ENCODE data around the gene SLC51B. TPM values are rescaled to one million over a fixed set of nuclear protein-coding genes. Genes with fewer than 3 reads are reported as not detected.

SLC51B gene
- total RNA-seq, 8 experiments from 2014 or later: 0.27 to 3.1 (median 1.3) TPM; not detected in 3

- Histone ChIP-seq H3K4me3 (no peak overlapping the region), H3K27ac (no peak overlapping the region), H3K4me1 (replicated peaks in 1 of 2) (peaks cover 3 to 8% of the 10 kb centered on the region in 2 donors)
- ATAC-seq (replicated peaks in 6 of 8): no peak
- 20 to 100% (median 87%) methylated on average over 1 to 6 of the region's 16 CpGs; no CpG with 5 or more reads in 4 of the 10 experiments for WGBS, 10 experiments
- in situ Hi-C loops (cut with MboI; ENCODE audit: low pct_unique_long_range_greater_than_20kb in 2 of 9, low sequenced_read_pairs in 9 of 9, unreplicated experiment in 9 of 9): no loop called here
These were observed 13.5 kb downstream of the SLC51B start for GRCh38 chr15:65058394-65059368.

- Histone ChIP-seq H3K4me3 (no peak overlapping the region), H3K4me1 (replicated peaks in 1 of 2) (peaks cover 3 to 8% of the 10 kb centered on the region in 2 donors), H3K27ac (no peak overlapping the region)
- in situ Hi-C loops (cut with MboI; ENCODE audit: low pct_unique_long_range_greater_than_20kb in 2 of 9, low sequenced_read_pairs in 9 of 9, unreplicated experiment in 9 of 9): no loop called here
- ATAC-seq (replicated peaks in 6 of 8): no peak
- WGBS, 10 experiments: 20 to 80% (median 60%) methylated on average over 1 of the region's 3 CpGs; no CpG with 5 or more reads in 6 of the 10 experiments
These were observed 14.2 kb downstream of the SLC51B start for GRCh38 chr15:65059369-65059750.

DNA sequence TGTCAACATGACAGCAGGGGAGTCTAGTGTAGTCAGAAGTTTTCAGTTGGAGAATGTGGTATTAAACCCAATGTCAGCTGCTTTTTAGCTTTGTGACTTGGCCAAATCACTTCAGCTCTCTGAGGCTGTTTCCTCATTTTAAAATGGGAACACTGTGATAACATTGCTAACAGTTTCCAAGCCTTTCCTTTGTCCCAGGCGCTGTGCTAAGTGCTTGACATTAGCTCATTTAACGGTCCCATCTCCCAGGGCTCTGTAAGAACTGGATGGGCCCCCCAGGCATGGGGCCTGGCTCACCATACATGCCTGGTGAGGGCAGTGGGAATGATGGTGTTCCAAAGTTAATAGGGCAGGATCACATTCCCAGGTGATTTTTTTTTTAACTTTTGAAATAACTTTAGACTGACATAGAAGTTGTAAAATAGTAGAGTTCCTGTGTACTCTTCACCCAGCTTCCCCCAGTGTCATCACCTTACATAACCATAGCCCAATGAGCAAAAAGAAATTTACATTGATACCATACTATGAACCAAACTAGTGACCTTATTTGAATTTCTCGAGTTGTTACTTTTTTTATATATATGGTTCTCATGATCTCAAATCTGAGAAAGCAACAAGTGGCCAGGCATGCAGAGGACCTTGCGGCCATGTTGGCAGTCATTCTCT, 14.9 kb downstream of the SLC51B start:
- 33 to 100% (median 88%) methylated on average over 1 to 3 of the region's 4 CpGs; no CpG with 5 or more reads in 3 of the 10 experiments for WGBS, 10 experiments
- no peak overlapping the region for H3K27ac ChIP-seq
- no peak overlapping the region for H3K4me3 ChIP-seq
- ATAC-seq (replicated peaks in 6 of 8): no peak
- H3K4me1 ChIP-seq (replicated peaks in 1 of 2): peaks cover 0 to under 1% of the 10 kb centered on the region in 2 donors
- in situ Hi-C loops (cut with MboI; ENCODE audit: low pct_unique_long_range_greater_than_20kb in 2 of 9, low sequenced_read_pairs in 9 of 9, unreplicated experiment in 9 of 9): no loop called here

GRCh38 chr15:65060641-65061397, 15.6 kb downstream of the SLC51B start:
- ATAC-seq (replicated peaks in 6 of 8): no peak
- no peak overlapping the region for H3K4me3 ChIP-seq
- 8 to 100% (median 70%) methylated on average over 2 to 3 of the region's 6 CpGs; no CpG with 5 or more reads in 2 of the 10 experiments for WGBS, 10 experiments
- no peaks in the 10 kb centered on the region for H3K4me1 ChIP-seq (replicated peaks in 1 of 2)
- in situ Hi-C loops (cut with MboI; ENCODE audit: low pct_unique_long_range_greater_than_20kb in 2 of 9, low sequenced_read_pairs in 9 of 9, unreplicated experiment in 9 of 9): no loop called here
- no peak overlapping the region for H3K27ac ChIP-seq

- no peaks in the 10 kb centered on the region for H3K4me1 ChIP-seq (replicated peaks in 1 of 2)
- in situ Hi-C loops (cut with MboI; ENCODE audit: low pct_unique_long_range_greater_than_20kb in 2 of 9, low sequenced_read_pairs in 9 of 9, unreplicated experiment in 9 of 9): no loop called here
- no peak for ATAC-seq (replicated peaks in 6 of 8)
- WGBS, 10 experiments: 33 to 100% (median 83%) methylated on average over 1 to 3 of the region's 5 CpGs; no CpG with 5 or more reads in 4 of the 10 experiments
- no peak overlapping the region for H3K4me3 ChIP-seq
- no peak overlapping the region for H3K27ac ChIP-seq
These were observed 16.9 kb downstream of the SLC51B start for GRCh38 chr15:65062061-65062460.

DNA sequence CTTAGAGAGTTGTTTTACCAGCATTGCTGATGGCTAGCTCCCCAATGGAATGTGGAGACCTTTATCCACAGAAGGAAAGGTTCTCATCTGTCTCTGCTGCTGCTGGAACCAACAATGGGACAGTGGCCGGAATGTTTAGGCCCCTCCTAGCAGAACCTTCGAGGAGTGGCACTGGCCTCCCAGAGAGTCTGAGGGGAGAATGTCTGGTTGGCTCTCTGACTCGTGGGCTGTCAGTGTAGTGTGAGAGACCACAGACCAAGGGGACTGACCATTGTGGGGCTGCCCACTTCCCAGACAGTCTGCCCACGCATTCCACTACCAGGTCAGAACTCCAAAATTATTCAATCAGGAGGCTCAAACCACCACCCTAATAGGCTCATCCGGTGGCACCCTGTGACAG, 17.5 kb downstream of the SLC51B start:
- H3K4me3 ChIP-seq: no peak overlapping the region
- no peak for ATAC-seq (replicated peaks in 6 of 8)
- H3K27ac ChIP-seq: no peak overlapping the region
- in situ Hi-C loops (cut with MboI; ENCODE audit: low pct_unique_long_range_greater_than_20kb in 2 of 9, low sequenced_read_pairs in 9 of 9, unreplicated experiment in 9 of 9): no loop called here
- no peaks in the 10 kb centered on the region for H3K4me1 ChIP-seq (replicated peaks in 1 of 2)
- WGBS, 10 experiments: 50 to 100% (median 82%) methylated on average over 1 to 4 of the region's 5 CpGs; no CpG with 5 or more reads in 3 of the 10 experiments

DNA sequence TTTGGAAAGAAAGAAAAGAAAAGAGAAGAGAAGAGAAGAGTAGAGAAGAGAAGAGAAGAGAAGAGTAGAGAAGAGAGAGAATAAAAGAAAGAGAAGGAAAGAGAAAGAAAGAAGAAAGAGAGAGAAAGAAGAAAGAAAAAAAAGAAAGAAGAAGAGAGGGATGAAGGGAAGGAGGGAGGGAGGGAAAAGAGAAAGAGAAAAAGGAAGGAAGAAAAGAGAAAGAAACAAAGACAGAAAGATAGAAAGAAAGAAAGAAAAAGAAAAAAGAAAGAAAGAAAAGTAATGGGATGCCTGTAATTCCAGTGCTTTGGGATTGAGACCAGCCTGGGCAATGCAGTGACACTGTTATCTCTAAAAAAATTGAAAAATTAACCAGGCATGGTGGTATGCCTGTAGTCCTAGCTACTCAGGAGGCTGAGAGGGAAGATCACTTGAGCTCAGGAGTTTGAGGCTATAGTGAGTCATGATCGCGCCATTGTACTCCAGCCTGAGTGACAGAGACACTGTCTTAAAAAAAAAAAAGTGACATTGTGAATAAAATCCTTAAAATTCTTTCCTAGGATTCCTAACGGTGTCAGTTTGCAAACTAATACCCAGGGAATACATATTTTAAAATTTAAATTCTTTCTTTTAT, 20.9 kb downstream of the SLC51B start:
- WGBS, 10 experiments: 18 to 80% (median 65%) methylated on average over 1 to 3 of the region's 3 CpGs
- Histone ChIP-seq H3K4me3 (no peak overlapping the region), H3K27ac (no peak overlapping the region), H3K4me1 (replicated peaks in 1 of 2) (no peaks in the 10 kb centered on the region)
- in situ Hi-C loops (cut with MboI; ENCODE audit: low pct_unique_long_range_greater_than_20kb in 2 of 9, low sequenced_read_pairs in 9 of 9, unreplicated experiment in 9 of 9): no loop called here
- peak in 1 of 8 experiments; percentile 9 for ATAC-seq (replicated peaks in 6 of 8)

DNA sequence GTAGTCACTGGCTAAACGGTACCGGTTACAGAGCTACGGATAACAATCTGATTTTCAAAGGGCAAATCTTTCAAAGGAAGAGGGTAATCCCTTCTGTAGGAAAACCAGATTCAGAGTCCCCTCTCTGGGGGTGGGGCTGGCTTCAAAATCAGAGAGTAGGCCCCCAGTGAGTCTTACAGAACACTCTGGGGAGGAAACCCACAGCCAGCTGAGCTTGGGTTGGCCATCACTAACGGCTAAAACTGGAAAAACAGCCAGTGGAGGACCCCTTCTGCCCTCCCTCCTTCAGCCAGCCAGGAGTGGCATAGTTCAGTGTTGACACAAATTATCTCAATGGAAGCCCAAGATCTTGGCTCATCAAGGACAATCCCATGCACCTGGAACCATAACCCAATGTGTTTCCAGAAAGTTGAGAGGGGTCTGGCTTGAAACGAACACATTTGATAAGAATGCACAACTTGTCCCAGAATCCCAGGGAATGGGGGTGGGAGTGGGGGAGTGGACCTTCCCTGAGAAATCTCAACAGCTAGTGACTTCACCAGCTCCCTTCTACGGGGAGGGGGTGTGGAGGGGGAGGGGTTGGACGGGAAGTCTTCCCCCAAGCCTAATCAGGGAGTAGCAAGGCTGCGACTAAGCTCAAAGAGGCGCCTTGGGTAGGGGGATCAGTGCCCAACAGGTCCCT, 21.6 kb downstream of the SLC51B start:
- 7 to 81% (median 45%) methylated on average over 3 to 4 of the region's 9 CpGs; no CpG with 5 or more reads in 3 of the 10 experiments for WGBS, 10 experiments
- in situ Hi-C loops (cut with MboI; ENCODE audit: low pct_unique_long_range_greater_than_20kb in 2 of 9, low sequenced_read_pairs in 9 of 9, unreplicated experiment in 9 of 9): no loop called here
- Histone ChIP-seq H3K27ac (no peak overlapping the region), H3K4me1 (replicated peaks in 1 of 2) (no peaks in the 10 kb centered on the region), H3K4me3 (no peak overlapping the region)
- no peak for ATAC-seq (replicated peaks in 6 of 8)

DNA sequence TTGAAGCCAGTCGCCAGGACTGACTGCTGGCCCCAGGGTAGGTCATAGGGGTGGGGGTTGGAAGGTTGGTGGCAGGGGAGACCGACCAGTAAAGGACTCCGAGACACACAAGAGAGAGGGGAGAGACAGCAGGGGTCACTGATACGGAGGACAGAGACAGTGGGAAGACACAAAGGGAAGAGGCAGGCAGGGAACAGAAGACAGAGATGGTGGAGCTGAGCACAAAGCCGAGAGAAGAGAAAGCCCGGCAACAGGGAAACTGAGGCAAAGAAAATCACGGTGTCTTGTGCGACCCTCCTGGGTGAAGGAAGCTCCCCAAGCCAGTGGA, 22.1 kb downstream of the SLC51B start:
- in situ Hi-C loops (cut with MboI; ENCODE audit: low pct_unique_long_range_greater_than_20kb in 2 of 9, low sequenced_read_pairs in 9 of 9, unreplicated experiment in 9 of 9): no loop called here
- Histone ChIP-seq H3K4me3 (no peak overlapping the region), H3K27ac (no peak overlapping the region), H3K4me1 (replicated peaks in 1 of 2) (no peaks in the 10 kb centered on the region)
- no peak for ATAC-seq (replicated peaks in 6 of 8)
- WGBS, 10 experiments: 19 to 20% (median 20%) methylated on average over 1 to 6 of the region's 8 CpGs; no CpG with 5 or more reads in 7 of the 10 experiments

- WGBS, 10 experiments: 10 to 28% (median 23%) methylated on average over 2 to 11 of the region's 66 CpGs; no CpG with 5 or more reads in 7 of the 10 experiments
- Histone ChIP-seq H3K27ac (no peak within 1 kb of the TSS), H3K4me3 (no peak within 1 kb of the TSS), H3K4me1 (replicated peaks in 1 of 2) (no peaks in the 10 kb centered on the region)
- peak in 5 of 8 experiments; percentile 20 to 70 (median 41) for ATAC-seq (replicated peaks in 6 of 8)
- in situ Hi-C loops (cut with MboI; ENCODE audit: low pct_unique_long_range_greater_than_20kb in 2 of 9, low sequenced_read_pairs in 9 of 9, unreplicated experiment in 9 of 9): no loop called here
These were observed 22.6 kb downstream of the SLC51B start, which contains the start of gene RASL12 for GRCh38 chr15:65067645-65068402. TSS of gene RASL12 (minus strand) at chr15:65067991. CDS start at chr15:65067835, 156 bp downstream.

DNA sequence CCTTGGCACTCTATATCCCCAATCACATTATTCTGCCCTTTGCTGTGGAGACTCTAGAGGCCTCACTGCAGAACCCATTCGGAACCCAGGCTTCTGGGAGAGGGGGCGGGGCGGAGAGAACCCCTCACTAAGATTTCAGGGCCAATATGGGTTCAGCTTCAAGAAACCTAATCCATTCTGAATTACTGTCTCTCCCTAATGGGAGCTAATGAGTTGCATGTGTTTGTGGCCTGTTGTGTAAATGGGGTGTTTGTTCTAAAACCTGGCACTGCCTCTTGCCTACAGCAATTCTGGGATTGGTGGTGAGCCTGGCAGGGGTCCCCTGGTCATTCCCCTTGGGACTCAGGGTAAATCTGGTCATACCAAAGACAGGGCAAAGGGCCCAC, 23.2 kb downstream of the SLC51B start:
- no peak overlapping the region for H3K27ac ChIP-seq
- H3K4me3 ChIP-seq: no peak overlapping the region
- in situ Hi-C loops (cut with MboI; ENCODE audit: low pct_unique_long_range_greater_than_20kb in 2 of 9, low sequenced_read_pairs in 9 of 9, unreplicated experiment in 9 of 9): no loop called here
- WGBS, 10 experiments: 17 to 100% (median 90%) methylated on average over 1 to 2 of the region's 3 CpGs; no CpG with 5 or more reads in 7 of the 10 experiments
- no peak for ATAC-seq (replicated peaks in 6 of 8)
- no peaks in the 10 kb centered on the region for H3K4me1 ChIP-seq (replicated peaks in 1 of 2)

Measured in motor neuron (in vitro differentiated cells).